ENCODE results near the gene NDUFAF3.

NDUFAF3 gene

GRCh38 chr3:49021813-49022687, at the start of gene NDUFAF3:
Gene NDUFAF3, plus strand, starts transcription at chr3:49022121. Its CDS starts 24 bp downstream, at chr3:49022145.
- DNase-seq (ENCODE audit: low spot score): peak; percentile 89

DNA sequence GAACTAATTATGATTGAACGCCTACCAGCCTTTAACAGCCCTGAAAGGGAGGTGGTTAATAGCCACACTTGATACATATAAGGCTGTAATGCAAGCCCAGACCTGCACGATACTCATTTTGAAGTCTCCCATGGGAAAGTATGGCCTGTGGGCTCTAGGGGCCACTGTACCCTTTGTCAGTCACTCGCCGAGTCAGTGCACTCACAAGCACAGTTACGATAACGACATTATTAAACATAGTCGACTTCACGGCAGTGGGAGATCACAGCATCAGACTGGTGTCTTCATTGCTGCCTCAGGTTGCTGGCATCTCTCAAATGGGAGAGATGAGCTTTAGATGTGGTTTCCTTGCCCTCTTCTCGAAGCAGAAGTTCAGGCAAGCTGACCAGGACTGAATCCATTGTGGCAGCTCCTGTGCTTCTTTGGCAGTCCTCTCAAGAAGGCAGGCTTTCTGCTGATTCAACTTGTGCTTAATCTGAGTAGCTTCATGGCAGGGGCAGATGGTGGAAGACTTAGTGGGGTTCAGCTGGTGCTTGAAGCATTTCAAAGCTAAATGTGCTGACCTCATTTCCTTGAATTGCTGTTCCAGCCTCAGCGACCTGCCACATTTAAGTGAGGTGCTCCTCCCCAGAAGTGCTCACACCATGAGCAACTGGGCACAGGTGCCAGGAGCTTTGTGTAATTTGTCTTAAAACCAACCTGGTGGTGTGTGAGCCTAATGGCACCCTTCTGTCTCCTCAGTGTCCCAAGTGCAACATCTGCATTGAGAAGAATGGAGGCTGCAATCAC, 47.7 kb upstream of the NDUFAF3 start:
- DNase-seq (ENCODE audit: low spot score): no peak

- no peak for DNase-seq (ENCODE audit: low spot score)
These were observed 42.5 kb upstream of the NDUFAF3 start for GRCh38 chr3:48979451-48979850.

DNA sequence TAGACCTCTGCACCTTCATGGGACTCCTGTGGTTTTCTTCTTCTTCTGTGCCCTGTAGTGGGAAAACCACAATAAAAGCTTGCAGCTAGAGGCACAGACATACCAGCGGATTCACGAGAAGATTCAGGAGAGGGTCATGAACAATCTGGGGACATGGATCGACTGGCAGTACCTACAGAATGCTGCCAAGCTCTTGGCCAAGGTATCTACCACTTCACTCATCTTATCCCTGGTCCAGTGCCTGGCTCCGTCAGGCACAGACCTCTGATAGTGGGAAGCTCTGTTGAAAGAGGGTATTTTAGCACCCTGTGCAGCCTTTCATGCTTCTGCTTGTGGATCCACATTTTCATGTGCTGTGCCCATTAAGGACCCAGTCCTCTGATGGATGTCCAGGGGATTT, 41.6 kb upstream of the NDUFAF3 start:
- DNase-seq (ENCODE audit: low spot score): no peak

- no peak for DNase-seq (ENCODE audit: low spot score)
These were observed 39.9 kb upstream of the NDUFAF3 start for GRCh38 chr3:48982016-48982415.

- DNase-seq (ENCODE audit: low spot score): no peak
These were observed 39.2 kb upstream of the NDUFAF3 start for GRCh38 chr3:48982686-48983085.

GRCh38 chr3:48983096-48983495, 38.8 kb upstream of the NDUFAF3 start:
- DNase-seq (ENCODE audit: low spot score): no peak

GRCh38 chr3:48984663-48985062, 37.3 kb upstream of the NDUFAF3 start:
- DNase-seq (ENCODE audit: low spot score): no peak

DNA sequence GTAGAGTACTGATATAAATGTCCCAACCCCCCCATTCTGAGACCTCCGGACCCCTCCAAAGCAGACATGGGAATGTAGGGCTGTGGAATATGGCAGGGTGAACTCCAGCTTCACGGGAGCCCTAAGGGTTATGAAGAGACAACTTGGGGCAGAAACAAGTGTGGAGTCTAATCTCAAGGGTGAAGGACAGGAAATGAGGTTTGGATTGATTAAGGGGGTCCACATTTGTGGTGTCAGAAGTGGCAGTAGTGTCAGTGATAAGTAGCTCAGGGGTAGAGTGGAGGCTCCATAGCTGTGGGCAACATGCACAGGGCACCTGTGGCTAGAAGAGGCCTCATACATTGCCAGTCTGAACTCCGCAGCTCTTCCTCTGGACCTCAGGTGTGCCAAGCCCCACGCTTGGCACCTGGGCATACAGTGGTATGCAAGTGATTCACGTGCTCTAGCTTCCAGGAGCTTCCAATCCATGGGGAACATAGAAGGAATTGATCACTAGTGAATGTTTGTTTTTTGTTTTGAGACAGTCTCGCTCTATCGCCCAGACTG, 36.0 kb upstream of the NDUFAF3 start:
- no peak for DNase-seq (ENCODE audit: low spot score)

GRCh38 chr3:48989126-48989795, 32.7 kb upstream of the NDUFAF3 start:
- DNase-seq (ENCODE audit: low spot score): no peak

DNA sequence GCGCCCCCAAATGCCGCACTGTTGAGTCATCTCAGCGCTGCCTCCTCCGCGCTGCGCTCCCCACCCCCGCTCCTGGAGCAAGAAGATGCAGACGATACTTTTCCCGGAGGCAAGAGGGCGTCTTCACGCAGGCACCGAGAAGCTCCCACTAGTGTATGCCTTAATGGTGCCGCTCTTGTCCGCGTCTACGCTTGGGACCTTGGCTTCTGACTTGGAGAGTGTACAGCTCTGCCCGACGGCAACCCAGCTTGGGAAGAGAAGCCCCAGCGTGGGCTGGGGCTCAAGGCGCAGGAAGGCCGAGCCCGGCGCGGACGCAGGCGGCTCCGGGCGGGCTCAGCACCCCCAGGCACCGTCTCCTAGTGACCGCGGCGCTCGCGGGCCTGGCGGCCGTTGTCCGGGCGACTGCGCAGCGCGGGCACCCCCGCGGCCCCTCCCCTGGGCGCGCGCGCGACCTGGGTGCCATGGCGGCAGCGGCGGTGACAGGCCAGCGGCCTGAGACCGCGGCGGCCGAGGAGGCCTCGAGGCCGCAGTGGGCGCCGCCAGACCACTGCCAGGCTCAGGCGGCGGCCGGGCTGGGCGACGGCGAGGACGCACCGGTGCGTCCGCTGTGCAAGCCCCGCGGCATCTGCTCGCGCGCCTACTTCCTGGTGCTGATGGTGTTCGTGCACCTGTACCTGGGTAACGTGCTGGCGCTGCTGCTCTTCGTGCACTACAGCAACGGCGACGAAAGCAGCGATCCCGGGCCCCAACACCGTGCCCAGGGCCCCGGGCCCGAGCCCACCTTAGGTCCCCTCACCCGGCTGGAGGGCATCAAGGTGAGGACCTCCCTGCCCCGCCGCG, 31.9 kb upstream of the NDUFAF3 start, which contains the start of gene P4HTM:
Gene P4HTM, plus strand, starts transcription at position 446 of the 840 bp plus-strand sequence. Its CDS starts 16 bp downstream, at position 462.
- peak; percentile 89 for DNase-seq (ENCODE audit: low spot score)

DNA sequence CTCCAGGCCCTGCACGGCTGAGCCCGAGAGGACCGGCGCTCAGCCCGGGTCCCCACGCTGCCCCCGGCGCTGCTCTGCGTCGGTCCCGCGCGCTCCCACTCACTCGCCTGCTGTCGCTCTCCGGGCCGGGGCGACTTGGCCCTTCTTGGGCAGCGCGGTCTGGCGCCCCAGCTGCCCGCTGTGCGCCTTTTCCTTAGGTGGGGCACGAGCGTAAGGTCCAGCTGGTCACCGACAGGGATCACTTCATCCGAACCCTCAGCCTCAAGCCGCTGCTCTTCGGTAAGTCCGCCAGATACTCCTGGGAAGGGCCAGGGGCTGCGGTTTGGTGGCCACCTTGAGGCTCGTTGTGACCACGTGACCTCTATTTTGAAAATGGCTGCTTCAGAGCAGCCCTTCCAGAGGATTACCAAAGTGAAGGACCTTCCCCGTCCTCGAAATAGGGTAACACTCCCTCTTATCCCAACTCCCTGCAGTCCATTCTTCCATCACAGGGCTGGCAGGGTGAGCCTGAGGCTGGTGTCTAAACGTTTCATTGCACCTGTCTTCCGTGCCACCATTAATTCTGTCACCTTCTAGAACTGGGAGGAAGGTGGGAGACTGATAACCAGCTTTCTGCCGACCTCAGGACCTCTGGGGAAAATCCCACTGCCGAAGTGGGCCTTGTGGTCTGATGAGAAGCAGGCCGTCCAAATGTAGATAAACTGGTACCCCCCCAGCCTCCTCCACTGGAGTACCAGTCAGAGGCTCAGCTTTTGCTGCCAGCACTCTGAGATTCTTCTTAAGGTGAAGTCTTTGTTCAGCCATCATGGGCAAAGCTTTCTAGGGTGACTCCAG, 31.1 kb upstream of the NDUFAF3 start:
- peak; percentile 46 for DNase-seq (ENCODE audit: low spot score)

- DNase-seq (ENCODE audit: low spot score): no peak
These were observed 29.9 kb upstream of the NDUFAF3 start for GRCh38 chr3:48991851-48992545.

GRCh38 chr3:48993834-48994233, 28.1 kb upstream of the NDUFAF3 start:
- DNase-seq (ENCODE audit: low spot score): no peak

GRCh38 chr3:48996640-48997039, 25.3 kb upstream of the NDUFAF3 start:
- DNase-seq (ENCODE audit: low spot score): no peak

DNA sequence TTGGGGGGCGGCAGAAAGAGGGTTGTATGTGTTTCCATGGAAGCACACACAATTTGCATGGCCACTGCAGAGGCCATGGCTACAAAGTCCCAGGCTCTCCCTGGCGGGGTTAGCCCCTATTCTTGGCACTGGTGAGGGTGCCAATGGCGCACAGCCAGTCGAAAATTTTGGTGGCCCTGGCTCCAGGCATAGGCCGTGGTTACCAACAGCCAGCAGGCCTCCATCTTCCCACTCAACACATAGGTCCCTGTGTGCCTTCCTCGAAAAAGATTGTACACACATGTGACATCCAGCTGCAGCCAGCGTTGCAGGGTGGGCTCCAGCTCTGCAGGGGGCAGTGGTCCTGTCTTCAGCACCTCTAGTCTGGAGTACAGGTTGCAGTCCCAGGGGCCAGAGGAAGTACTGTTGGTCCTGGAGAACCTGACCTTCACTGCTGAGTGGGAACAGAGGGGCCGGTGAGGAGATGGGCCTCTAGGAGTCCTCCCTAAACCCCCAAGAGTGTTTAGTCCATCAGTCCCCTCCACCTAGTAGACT, 24.8 kb upstream of the NDUFAF3 start:
- DNase-seq (ENCODE audit: low spot score): no peak

GRCh38 chr3:48997714-48998637, 23.9 kb upstream of the NDUFAF3 start:
- DNase-seq (ENCODE audit: low spot score): peak; percentile 35
